Hematopoietic multipotent progenitor cell (in vitro differentiated cells): ENCODE results near the gene NLRC4. TPM values are rescaled to one million over a fixed set of nuclear protein-coding genes. Genes with fewer than 3 reads are reported as not detected.
"Not testable (repeated sequence)": the region's sequence is repeated elsewhere in the genome, so short reads cannot be mapped to it uniquely, and the experiment has no call there.

Experiments
- DNase-seq, 3 donors: peaks; one replicate each; pipeline ENCODE4 v3.0.0-alpha.2; 2011 to 2015; ENCODE audit warnings: low read depth in 2 of 3, low spot score in 2 of 3
- total RNA-seq: library from RNA; depleted of rRNA; stranded (reverse); fragments of >200 nt; gene quantifications from one replicate; pipeline ENCODE4 v1.2.3, GENCODE V29; 2012

Gene NLRC4, protein sequence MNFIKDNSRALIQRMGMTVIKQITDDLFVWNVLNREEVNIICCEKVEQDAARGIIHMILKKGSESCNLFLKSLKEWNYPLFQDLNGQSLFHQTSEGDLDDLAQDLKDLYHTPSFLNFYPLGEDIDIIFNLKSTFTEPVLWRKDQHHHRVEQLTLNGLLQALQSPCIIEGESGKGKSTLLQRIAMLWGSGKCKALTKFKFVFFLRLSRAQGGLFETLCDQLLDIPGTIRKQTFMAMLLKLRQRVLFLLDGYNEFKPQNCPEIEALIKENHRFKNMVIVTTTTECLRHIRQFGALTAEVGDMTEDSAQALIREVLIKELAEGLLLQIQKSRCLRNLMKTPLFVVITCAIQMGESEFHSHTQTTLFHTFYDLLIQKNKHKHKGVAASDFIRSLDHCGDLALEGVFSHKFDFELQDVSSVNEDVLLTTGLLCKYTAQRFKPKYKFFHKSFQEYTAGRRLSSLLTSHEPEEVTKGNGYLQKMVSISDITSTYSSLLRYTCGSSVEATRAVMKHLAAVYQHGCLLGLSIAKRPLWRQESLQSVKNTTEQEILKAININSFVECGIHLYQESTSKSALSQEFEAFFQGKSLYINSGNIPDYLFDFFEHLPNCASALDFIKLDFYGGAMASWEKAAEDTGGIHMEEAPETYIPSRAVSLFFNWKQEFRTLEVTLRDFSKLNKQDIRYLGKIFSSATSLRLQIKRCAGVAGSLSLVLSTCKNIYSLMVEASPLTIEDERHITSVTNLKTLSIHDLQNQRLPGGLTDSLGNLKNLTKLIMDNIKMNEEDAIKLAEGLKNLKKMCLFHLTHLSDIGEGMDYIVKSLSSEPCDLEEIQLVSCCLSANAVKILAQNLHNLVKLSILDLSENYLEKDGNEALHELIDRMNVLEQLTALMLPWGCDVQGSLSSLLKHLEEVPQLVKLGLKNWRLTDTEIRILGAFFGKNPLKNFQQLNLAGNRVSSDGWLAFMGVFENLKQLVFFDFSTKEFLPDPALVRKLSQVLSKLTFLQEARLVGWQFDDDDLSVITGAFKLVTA
- total RNA-seq, result 0.27 TPM

DNA sequence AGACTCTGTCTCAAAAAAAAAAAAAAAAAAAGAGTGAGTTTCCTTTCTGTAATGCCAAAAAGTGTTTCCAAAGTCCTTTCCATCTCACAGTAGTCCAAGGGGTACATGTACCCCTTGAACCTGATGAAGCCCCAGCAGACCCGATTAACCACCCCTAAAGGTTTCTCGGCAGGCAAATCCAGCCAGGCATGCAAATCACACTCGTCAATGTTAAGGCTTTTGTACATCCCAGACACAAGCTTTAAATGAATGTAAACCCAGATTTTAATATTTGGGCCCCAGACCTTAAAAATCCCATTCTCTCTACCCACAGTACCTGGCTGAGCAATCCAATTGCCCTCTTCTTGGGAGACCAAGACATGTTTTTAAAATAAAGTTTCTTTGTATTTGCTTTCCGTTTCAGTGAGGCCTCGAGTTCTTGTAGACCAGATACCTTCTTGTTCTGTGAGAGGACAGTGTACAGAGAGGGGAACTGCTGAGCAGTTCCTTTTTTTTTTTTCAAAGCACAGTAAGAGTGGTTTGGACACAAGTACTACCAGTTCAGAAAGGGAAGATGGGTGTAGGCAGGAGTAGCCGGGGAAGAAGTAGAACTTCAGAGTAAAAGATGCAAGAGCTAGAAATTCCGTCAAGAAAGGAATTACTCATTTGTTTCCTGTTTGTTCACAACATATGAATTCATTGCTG is at the start of gene NLRC4:
NLRC4 (minus strand) TSS at position 465 of the 684 bp plus-strand sequence. CDS start 8,111 bp downstream, outside the sequence.
- peak in 2 of 3 donors; percentile 35 to 63 for DNase-seq

DNA sequence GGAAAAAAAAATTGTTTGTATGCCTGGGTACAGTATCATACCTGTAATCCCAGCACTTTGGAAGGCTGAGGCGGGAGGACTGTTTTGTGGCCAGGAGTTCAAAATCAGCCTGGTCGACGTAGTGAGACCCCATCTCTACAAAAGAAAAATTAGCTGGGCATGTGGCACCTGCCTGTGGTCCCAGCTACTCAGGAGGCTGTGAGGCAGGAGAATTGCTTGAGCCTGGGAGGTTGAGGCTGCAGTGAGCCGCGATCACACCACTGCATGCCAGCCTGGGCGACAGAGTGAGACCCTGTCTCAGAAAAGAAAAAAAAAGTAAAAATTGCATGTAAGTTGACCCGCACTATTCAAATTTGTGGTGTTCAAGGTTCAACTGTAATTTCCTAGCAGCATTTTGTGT is 45.9 kb upstream of the NLRC4 start:
- no peak for DNase-seq

DNA sequence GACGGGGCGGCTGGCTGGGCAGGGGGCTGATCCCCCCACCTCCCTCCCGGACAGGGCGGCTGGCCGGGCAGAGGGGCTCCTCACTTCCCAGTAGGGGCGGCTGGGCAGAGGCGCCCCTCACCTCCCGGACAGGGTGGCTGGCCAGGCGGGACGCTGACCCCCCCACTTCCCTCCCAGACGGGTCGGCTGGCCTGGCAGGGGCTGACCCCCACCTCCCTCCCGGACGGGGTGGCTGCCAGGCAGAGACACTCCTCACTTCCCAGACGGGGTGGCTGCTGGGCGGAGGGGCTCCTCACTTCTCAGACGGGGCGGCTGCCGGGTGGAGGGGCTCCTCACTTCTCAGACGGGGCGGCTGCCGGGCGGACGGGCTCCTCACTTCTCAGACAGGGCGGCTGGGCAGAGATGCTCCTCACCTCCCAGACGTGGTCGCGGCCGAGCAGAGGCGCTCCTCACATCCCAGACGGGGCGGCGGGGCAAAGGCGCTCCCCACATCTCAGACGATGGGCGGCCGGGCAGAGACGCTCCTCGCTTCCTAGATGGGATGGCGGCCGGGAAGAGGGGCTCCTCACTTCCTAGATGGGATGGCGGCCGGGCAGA is 29.4 kb upstream of the NLRC4 start:
- not testable (repeated sequence) for DNase-seq

DNA sequence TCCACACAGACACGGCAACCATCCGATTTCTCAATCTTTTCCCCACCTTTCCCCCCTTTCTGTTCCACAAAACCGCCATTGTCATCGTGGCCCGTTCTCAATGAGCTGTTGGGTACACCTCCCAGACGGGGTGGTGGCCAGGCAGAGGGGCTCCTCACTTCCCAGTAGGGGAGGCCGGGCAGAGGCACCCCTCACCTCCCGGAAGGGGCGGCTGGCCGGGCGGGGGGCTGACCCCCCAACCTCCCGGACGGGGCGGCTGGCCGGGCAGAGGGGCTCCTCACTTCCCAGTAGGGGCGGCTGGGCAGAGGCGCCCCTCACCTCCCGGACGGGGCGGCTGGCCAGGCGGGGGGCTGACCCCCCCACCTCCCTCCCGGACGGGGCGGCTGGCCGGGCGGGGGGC is 28.8 kb upstream of the NLRC4 start:
- DNase-seq, result not testable (repeated sequence)

DNA sequence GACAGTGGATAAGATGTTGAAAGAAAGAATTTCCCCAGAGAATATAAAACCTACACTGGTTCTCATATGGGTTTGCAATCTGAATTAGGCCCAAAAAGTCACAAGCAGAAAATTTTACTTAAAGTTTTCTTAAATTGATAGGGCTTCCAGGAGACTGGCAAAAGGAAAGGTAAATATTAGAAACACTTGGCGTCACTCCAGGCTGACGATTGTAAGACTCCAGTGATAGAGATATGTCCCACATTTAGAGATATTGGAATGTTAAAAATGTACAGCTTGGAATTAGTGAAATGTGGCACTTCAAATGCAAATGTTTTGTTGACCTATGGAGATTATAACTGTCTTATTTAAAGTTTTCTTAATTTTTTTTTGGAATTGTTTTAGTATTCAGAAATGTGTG is 27.1 kb upstream of the NLRC4 start:
- DNase-seq, result no peak

DNA sequence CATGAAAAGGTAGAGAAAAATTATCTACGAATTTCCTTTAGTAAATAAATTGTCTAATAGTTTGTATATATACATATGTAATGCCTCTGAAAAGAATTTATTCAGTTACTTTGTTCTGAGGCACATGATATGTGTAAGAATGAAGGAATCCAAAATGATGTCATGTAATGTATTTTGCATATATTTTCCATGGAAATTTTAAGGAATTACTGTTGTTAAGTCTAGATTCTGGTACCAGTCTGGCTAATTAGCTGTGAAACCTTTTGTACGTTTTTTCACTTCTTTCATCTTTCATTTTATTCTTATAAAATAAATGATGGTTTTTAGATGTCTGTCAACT is 25.3 kb upstream of the NLRC4 start:
- no peak for DNase-seq

DNA sequence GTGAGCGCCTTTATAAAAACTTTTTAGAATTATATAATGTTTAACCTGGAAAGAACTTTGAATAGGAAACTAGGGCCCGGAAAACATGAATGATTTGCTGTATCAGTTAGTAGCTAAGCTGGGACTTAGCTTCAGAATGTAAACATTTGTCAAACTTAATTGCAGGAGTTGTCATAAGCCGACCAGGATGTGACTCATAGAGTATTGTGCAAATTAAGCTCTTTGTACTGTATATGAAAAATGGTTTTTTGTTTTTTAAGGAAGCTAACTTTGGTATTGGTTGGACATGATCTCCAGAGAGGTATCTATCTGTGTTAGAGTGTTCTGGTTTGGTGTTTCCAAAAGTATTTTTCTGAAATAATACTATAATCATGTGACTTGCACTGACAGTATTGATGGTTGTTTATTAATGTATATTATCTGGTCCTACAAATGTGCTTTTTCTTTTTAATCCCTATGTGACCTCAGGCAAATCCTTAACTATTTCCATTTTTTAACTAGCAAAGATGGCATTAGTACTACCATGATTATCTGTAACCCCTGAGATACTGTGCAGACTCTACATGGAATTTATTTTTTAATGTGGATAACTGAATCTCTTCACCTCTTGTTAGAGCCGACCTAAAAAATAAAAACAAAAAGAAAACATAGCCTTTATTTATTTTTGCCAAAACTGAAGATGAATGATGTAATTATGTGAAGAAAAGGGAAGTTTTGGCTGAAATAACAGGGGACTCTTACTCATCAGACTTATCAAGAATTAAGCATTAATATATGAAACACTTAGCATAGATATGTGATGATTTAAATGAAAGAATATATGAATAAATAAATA is 24.7 kb upstream of the NLRC4 start:
- DNase-seq, result peak in 1 of 3 donors; percentile 7

DNA sequence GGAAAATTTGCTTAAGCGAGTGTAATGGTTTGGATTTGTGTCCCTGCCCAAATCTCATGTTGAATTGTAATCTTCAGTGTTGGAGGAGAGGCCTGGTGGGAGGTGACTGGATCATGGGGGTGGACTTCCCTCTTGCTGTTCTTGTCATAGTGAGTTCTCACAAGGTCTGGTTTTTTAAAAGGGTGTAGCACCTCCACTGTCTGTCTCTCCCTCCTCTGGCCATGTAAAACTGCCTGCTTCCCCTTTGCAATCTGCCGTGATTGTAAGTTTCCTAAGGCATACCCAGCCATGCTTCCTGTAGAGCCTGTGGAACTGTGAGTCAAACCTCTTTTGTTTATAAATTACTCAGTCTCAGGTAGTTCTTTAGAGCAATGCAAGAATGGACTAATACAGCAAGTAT is 19.6 kb upstream of the NLRC4 start:
- DNase-seq, result no peak

DNA sequence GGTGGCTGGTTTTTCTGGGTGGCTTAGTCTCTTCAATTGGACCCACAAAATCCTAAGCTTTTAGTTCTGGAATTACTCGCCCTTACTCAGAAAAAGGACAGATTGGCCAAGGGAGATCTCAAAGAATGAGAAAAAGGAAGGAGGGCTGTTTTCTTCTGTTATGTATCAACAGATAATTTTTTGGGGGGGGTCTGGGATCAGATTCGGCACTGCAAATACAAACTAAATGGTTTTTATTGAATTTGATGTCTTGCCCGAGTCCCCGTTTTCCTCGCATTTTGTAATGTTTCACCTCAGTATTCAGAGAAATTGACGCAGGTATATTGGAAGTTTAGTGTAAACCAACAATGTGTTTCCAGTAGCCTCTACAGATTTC is 13.8 kb upstream of the NLRC4 start:
- no peak for DNase-seq

DNA sequence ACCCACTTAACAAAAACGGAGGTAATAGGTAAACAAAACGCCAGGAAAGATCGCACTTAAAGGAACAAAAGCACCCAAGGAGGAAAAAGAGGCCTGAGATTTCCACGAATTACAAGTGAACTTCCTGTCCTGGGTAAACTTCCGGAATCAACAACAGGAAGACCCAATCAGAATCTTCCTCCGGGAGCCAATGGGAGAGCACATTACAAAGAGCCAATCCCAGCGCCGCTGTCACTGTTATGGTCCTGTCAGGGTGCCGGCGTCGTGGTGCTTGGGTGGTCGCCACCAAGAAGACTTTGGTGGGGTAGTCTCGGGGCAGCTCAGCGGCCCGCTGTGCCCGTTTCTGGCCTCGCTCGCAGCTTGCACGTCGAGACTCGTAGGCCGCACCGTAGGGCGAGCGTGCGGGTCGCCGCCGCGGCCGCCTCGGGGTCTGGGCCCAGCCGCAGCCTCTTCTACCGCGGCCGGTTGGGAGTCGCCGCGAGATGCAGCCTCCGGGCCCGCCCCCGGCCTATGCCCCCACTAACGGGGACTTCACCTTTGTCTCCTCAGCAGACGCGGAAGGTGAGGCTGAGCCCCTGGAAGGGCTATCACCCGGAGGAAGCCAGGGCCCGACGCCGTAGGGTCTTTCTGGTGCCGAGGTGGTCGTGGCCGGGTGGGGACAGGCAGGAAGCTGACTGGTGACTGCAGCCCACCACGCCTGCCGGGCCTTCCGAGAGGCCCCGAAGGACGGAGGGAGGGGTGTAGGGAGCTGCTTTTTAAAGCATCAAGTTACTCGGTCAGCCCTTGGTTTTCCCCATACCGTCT is 13.2 kb upstream of the NLRC4 start, which contains the start of gene YIPF4:
YIPF4 (plus strand) TSS at position 231 of the 804 bp plus-strand sequence; CDS start at position 483, 252 bp downstream.
- DNase-seq, result peak; percentile 77 to 97 (median 93)

DNA sequence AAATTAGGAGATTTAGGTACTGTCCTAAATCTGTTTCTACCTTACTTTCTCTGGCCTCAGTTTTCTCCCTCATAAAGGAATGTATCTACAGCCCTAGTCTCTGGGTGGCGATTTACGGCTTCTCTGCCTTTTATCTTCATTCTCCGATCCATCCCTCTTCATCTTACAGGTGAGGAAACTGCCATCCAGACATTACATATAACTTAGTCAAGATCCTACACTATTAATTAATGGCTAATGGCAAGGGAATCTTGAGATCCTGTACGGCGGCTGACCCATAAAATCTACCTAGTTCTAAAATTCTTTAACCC is 12.6 kb upstream of the NLRC4 start:
- peak in 2 of 3 donors; percentile 1 to 5 for DNase-seq

DNA sequence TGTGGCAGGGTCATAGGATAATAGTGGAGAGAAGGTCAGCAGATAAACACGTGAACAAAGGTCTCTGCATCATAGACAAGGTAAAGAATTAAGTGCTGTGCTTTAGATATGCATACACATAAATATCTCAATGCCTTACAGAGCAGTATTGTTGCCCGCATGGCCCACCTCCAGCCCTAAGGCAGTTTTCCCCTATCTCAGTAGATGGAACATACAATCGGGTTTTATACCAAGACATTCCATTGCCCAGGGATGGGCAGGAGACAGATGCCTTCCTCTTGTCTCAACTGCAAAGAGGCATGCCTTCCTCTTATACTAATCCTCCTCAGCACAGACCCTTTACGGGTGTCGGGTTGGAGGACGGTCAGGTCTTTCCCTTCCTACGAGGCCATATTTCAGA is 11.1 kb upstream of the NLRC4 start:
- DNase-seq, result not testable (repeated sequence)

DNA sequence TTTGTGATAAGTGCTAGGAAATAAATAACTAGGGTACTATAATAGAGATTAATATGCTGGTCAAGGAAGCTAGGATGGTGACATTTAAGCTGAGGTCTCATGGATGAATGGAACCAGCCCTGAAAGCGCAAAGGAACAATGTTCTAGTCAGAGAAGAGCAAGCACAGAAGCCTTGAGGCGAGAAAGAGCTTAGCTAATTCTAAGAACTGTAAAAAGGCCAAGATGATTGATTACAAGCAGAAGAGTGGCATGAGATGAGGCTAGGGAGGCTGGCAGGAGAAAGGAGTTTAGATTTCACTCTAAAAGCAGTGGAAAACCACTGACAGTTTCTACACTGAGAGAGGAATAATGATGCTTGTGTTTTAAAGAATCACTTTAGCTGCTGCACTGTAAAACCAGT is 9.6 kb upstream of the NLRC4 start:
- DNase-seq, result no peak

DNA sequence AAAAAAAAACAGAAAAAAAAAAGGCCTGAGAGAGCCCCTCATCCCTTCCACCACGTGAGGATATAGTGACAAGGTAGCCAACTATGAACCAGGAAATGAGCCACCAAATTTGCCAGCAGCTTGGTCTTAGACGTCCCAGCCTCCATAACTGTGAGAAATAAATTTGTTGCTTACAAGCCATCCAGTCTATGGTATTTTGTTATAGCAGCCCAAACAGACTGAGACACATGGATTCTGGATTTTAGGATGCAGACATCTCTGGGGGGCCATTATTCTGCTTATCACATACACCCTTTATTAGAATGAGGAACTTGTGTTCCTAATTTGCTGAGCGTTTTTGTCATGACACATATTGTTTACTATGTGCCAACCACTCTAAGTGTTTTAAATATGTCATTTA is 7.6 kb upstream of the NLRC4 start:
- DNase-seq, result no peak

DNA sequence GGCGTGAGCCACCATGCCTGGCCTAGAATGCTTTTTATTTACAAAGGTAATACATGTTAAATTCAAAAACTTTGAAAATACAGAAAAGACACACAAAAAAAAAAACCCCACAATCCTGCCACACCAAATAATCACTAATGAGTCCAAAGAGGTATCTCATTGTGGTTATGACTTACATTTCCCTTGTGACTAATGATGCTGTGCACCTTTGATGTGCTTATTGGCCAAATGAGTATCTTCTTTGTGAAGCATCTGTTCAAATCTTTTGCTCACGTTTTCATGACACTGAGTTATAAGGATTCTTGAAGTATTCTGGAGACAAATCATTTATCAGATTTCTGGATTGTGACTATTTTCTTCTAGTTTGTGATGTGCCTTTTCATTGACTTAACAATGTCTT is 6.4 kb upstream of the NLRC4 start:
- DNase-seq, result no peak

DNA sequence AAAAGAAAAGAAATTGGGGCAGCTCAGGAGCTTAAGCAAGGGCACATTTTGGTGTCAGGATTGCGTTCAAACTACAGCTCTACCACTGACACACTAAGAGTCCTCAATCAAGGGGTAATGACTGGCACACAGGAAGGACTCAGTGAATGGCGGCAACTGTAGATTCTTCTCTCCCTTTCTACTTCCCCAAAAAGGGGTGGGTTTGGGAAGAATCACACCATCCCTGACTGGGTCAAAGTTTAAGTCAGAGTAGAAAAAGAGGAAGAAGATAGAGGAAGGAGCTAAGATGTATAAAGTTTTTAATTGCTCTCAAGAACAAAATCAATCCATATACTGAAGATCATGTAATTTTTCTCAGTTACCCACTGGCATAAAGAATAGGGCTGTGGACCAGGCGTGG is 2.6 kb downstream of the NLRC4 start:
- peak in 1 of 3 donors; percentile 54 for DNase-seq

DNA sequence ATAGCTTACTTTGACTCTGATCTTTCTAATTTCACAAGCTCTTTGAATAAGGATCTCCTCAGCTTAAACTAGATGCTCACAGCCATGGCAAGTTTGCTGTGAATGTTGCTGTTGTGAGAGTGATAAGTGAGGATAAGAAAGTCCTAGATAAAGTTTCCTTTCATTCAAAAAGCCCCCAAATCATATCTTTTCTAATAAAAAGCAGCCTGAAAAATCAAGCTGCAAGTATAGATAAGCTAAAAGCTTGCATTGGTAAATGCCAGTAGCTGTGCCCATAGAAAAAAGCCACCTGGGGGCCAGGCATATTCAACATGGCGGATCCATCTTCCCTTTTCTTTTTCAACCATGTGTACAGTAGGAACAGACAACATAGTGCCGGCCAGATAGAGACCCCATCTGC is 4.3 kb downstream of the NLRC4 start:
- peak in 1 of 3 donors; percentile 7 for DNase-seq

DNA sequence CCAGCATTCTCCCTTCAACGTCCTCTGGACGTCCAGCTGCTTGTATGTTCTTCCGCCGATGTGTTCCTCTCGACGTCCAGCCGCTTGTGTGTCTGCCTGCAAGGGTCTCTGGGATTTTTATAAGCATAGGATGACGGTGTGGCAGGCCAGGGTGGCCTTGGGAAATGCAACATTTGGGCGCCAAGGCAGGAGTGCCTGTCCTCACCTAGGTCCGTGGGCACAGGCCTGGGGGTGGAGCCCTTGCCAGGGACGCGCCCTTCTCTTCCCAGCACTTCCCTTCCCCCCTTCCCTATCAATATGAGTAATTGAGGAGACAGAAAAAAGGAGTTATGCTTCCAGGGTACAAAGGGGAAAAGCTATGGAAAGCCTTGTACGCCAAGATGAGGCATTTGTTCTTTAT is 6.4 kb downstream of the NLRC4 start:
- DNase-seq, result no peak

DNA sequence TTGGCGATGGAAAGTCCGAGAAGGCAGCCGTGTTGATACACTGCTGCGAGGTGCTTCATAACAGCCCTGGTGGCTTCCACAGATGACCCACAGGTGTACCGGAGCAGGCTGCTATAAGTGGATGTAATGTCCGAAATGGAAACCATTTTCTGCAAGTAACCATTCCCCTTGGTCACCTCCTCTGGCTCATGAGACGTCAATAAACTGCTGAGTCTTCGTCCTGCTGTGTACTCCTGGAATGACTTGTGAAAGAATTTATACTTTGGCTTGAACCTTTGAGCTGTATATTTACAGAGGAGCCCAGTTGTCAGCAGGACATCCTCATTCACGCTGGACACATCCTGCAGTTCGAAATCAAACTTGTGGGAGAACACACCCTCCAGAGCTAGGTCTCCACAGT is 14.4 kb downstream of the NLRC4 start:
- no peak for DNase-seq
